HepG2 (cell line): Measurements from ENCODE around the gene ELAC2. TPM values are rescaled to one million over a fixed set of nuclear protein-coding genes. Genes with fewer than 3 reads are reported as not detected.

Source experiments
- ATAD3A ChIP-seq: sonication (generic); formaldehyde crosslinking; IDR thresholded peaks from 2 replicates; pipeline ENCODE4 v1.4.0; 2020; ENCODE audit warnings: missing genetic modification reagents
- BRF2 ChIP-seq: sonication (generic); formaldehyde crosslinking; IDR thresholded peaks from 2 replicates; pipeline ENCODE4 v1.8.1; 2022; ENCODE audit warnings: mild to moderate bottlenecking, missing genetic modification reagents
- CHD2 ChIP-seq: IDR thresholded peaks from 2 replicates; pipeline ENCODE4 v1.6.1; 2011; ENCODE audit warnings: low read depth, low read length, improper control_type of control experiment
- HIVEP1 ChIP-seq: sonication (generic); formaldehyde crosslinking; IDR thresholded peaks from 2 replicates; pipeline ENCODE4 v1.4.0; 2020; ENCODE audit warnings: mild to moderate bottlenecking, missing genetic modification reagents
- KMT2A ChIP-seq: sonication (generic); formaldehyde crosslinking; IDR thresholded peaks from 2 replicates; pipeline ENCODE4 v1.4.0; 2020; ENCODE audit warnings: missing genetic modification reagents
- MAF1 ChIP-seq: sonication (generic); formaldehyde crosslinking; IDR thresholded peaks from 2 replicates; pipeline ENCODE4 v1.5.0; 2020; ENCODE audit warnings: missing genetic modification reagents, borderline replicate concordance
- NRL ChIP-seq: sonication (generic); formaldehyde crosslinking; IDR thresholded peaks from 2 replicates; pipeline ENCODE4 v1.5.0; 2020; ENCODE audit warnings: missing genetic modification reagents, mild to moderate bottlenecking, moderate library complexity, borderline replicate concordance
- RBFOX2 ChIP-seq: fragments of 200-400 bp; formaldehyde crosslinking; IDR thresholded peaks from 2 replicates; pipeline ENCODE4 v1.6.1; 2017; ENCODE audit warnings: low read depth, mild to moderate bottlenecking, low read length
- SATB2 ChIP-seq: sonication (generic); formaldehyde crosslinking; IDR thresholded peaks from 2 replicates; pipeline ENCODE4 v1.5.0; 2020; ENCODE audit warnings: missing genetic modification reagents
- SNAPC2 ChIP-seq: sonication (generic); formaldehyde crosslinking; IDR thresholded peaks from 2 replicates; pipeline ENCODE4 v1.8.1; 2022; ENCODE audit warnings: mild to moderate bottlenecking, missing genetic modification reagents
- SRSF9 ChIP-seq: fragments of 200-400 bp; formaldehyde crosslinking; IDR thresholded peaks from 2 replicates; pipeline ENCODE4 v1.6.1; 2018; ENCODE audit warnings: borderline replicate concordance, mild to moderate bottlenecking, low read depth, low read length; ENCODE audit not compliant: insufficient read depth, poor library complexity, severe bottlenecking
- ZFP36L1 ChIP-seq: sonication (generic); formaldehyde crosslinking; IDR thresholded peaks from 2 replicates; pipeline ENCODE4 v1.8.0; 2022; ENCODE audit warnings: mild to moderate bottlenecking, missing genetic modification reagents, moderate library complexity
- ZNF143 ChIP-seq: sonication (generic); formaldehyde crosslinking; IDR thresholded peaks from 2 replicates; pipeline ENCODE4 v1.4.0; 2020; ENCODE audit warnings: missing genetic modification reagents
- ZNF256 ChIP-seq: sonication (generic); formaldehyde crosslinking; conservative IDR thresholded peaks from 2 replicates; pipeline ENCODE4 v1.4.0; 2020; ENCODE audit warnings: missing genetic modification reagents
- ZNF530 ChIP-seq: sonication (generic); formaldehyde crosslinking; IDR thresholded peaks from 2 replicates; pipeline ENCODE4 v1.5.0; 2020; ENCODE audit warnings: low read depth, mild to moderate bottlenecking, missing genetic modification reagents
- ZNF639 ChIP-seq: conservative IDR thresholded peaks from 2 replicates; pipeline ENCODE4 v1.6.1; 2018; ENCODE audit warnings: missing genetic modification reagents
- ZNF75D ChIP-seq: sonication (generic); formaldehyde crosslinking; IDR thresholded peaks from 2 replicates; pipeline ENCODE4 v1.8.1; 2023; ENCODE audit warnings: missing genetic modification reagents, mild to moderate bottlenecking, borderline replicate concordance
- ZNF772 ChIP-seq: sonication (generic); formaldehyde crosslinking; IDR thresholded peaks from 2 replicates; pipeline ENCODE4 v1.5.0; 2020; ENCODE audit warnings: mild to moderate bottlenecking, missing genetic modification reagents
- ZNF777 ChIP-seq: sonication (generic); formaldehyde crosslinking; IDR thresholded peaks from 2 replicates; pipeline ENCODE4 v1.4.0; 2020; ENCODE audit warnings: missing genetic modification reagents
- ZNF816 ChIP-seq: sonication (generic); formaldehyde crosslinking; IDR thresholded peaks from 2 replicates; pipeline ENCODE4 v1.8.0; 2022; ENCODE audit warnings: missing genetic modification reagents, mild to moderate bottlenecking, borderline replicate concordance
- polyA plus RNA-seq, 8 experiments: library from polyadenylated mRNA; depleted of rRNA in 3 of 8; stranded (reverse) in 7 of 8; unstranded in 1 of 8; fragments of >200 nt; fragmentation: Illumina TruSeq in 4 of 8; extraction: Trizol in 4 of 8; gene quantifications; 2 replicates each; pipeline versions ENCODE4 v1.2.1 to v1.2.3, GENCODE V29; 2011 to 2016; ENCODE audit warnings: low read depth in 4 of 8, missing spikeins in 1 of 8, mixed read lengths in 1 of 8; ENCODE audit not compliant: insufficient read depth in 1 of 8
- total RNA-seq, 5 experiments: library from RNA; depleted of rRNA; stranded (reverse); fragments of >200 nt; fragmentation: Illumina TruSeq; extraction: Trizol; gene quantifications; 2 replicates each; pipeline ENCODE4 v1.2.3, GENCODE V29; 2016; ENCODE audit warnings: low read depth in 1 of 5

ELAC2 gene
- total and polyA plus RNA-seq, 2 of the 13 experiments (the other 11 are each of a cell fraction or from before 2014, with no cell fraction given) = 35.6 to 50.4 TPM

DNA sequence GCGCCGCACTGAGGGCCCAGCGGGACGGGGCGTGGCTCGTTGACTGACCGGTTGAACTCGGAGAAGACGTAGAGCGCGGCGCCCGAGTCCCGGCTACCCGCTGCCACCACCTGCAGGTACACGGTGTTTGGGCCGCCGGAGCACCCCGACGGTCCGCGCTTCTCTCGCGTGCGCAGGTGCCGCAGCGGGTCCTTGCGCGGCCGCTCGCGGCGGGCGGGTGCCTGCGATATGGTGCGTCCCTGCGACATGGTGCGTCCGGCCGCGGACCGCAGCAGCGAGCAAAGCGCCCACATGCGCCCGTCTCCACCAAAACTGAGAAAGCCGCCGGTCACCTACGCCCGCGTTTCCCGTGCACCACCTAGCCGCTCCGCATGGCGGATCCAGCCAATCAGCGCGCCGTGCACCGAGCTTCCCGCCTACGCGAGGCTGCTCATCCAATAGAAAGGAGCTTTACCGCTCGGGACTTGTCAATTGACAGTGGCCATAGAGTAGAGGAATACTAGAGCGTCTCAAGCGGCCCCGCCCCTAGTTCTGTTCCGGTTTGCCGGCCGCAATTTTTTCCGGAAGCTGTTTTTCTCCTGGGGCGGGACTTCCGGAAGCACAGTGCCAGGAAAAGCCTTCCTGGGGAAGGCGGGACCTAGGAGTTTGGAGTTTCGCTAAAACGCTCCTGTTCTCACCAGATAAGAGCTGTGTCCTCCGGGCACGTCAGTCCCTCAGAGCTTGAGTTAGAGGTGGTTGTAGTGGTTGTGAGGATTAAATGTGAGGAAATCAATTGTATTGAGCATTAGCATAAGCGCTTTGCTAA, at the start of gene ELAC2 (continued):
- 0 out of 2 replicates have a peak, but pooled peaks have one; percentile 39 for TF ChIP-seq ZNF530
- no peak for TF ChIP-seq ZNF772
- peak; percentile 59; the same call in 1 of the 2 replicates for TF ChIP-seq NRL (CRISPR knock-in tag)
- no peak for TF ChIP-seq ATAD3A (CRISPR knock-in tag)
- 0 out of 2 replicates have a peak, but pooled peaks have one; percentile 36 for TF ChIP-seq BRF2
- TF ChIP-seq RBFOX2 = peak; percentile 95
- TF ChIP-seq SATB2 (CRISPR knock-in tag) = no peak
- peak; percentile 90 for TF ChIP-seq ZNF777 (CRISPR knock-in tag)
- TF ChIP-seq ZNF256 = peak; percentile 47; the same call in 1 of the 2 replicates
- TF ChIP-seq ZNF816 (CRISPR knock-in tag) = no peak
- 0 out of 2 replicates have a peak, but pooled peaks have one; percentile 40 for TF ChIP-seq ZNF639
- TF ChIP-seq KMT2A (CRISPR knock-in tag) = 0 out of 2 replicates have a peak, but pooled peaks have one; percentile 29
- no peak for TF ChIP-seq ZNF75D (CRISPR knock-in tag)
- peak; percentile 70 for TF ChIP-seq ZNF143 (CRISPR knock-in tag)
- peak; percentile 36; the same call in 1 of the 2 replicates for TF ChIP-seq HIVEP1 (CRISPR knock-in tag)
- no peak for TF ChIP-seq SRSF9
- TF ChIP-seq SNAPC2 (CRISPR knock-in tag) = 0 out of 2 replicates have a peak, but pooled peaks have one; percentile 71
- 0 out of 2 replicates have a peak, but pooled peaks have one; percentile 14 for TF ChIP-seq CHD2
- TF ChIP-seq ZFP36L1 = peak; percentile 29; the same call in 1 of the 2 replicates
- peak; percentile 62; the same call in 1 of the 2 replicates for TF ChIP-seq MAF1 (CRISPR knock-in tag)
